Measurements from ENCODE around the gene DNAJC15.

- TF ChIP-seq POLR2A (IDR thresholded peaks at IDR 0.05; ENCODE audit: low read length) (no peak), GATA1 (IDR thresholded peaks at IDR 0.05; ENCODE audit: low read depth, low read length) (no peak)
Measured at GRCh38 chr13:42977219-42977659, 46.1 kb upstream of the DNAJC15 start.

All from erythroblast (primary cell).